Measurements from ENCODE around the gene BCL7C. TPM values are rescaled to one million over a fixed set of nuclear protein-coding genes. Genes with fewer than 3 reads are reported as not detected.

The BCL7C gene
- total and polyA plus RNA-seq, 2 of the 8 experiments (the other 6 are each of a cell fraction or from before 2014, with no cell fraction given), result 8.6 to 17.2 TPM

DNA sequence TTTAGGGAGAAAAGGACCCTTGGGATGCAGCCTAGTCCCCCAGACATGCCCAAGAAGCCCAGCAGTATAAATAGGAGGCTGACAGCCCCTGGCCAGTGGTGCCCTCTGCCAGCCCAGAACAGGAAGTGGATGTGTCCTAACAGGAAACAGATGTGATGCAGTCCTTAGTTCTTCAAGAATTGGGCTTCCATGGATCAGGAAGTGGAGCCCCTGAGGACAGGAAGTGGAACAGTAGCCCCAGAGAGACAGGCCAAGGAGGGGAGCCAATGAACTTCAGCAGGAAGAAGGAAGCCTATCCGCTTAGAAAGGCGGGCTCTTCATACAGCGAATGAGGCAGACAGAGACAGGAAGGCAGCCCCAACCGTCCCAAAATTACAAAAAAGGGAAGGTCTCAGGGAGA is 9.7 kb upstream of the BCL7C start:
- Histone ChIP-seq H3K56ac (replicated peaks; ENCODE audit: insufficient read length, low read depth, low read length) (no peak overlapping the region), H2BK15ac (ENCODE audit: low read length) (peak overlapping the region; percentile 95; the same call in 1 of the 2 replicates), H2BK20ac (ENCODE audit: low read length) (no peak overlapping the region), H2AFZ (ENCODE audit: low read length) (no peak overlapping the region), H3K4ac (replicated peaks; ENCODE audit: insufficient read length, low read depth, low read length) (no peak overlapping the region), H4K8ac (ENCODE audit: extremely low read depth, insufficient read depth, low read length) (no peak overlapping the region), H3K36me3 (ENCODE audit: control insufficient read depth in 2 of 4, insufficient read depth in 4 of 4, low read length in 3 of 4) (no peaks in the 10 kb centered on the region), H3K27me3 (replicated peaks in 1 of 4; ENCODE audit: control insufficient read depth in 3 of 4, extremely low read depth in 1 of 4, insufficient read depth in 3 of 4, low read length in 3 of 4) (peaks cover 0 to 19% (median 3%) of the 10 kb centered on the region in 4 experiments; a peak in 4 of 7 replicates), H3K4me3 (ENCODE audit: extremely low read depth in 1 of 4, insufficient read depth in 2 of 4, low read depth in 3 of 4, low read length in 4 of 4) (no peak overlapping the region), H3K9me3 (ENCODE audit: insufficient read depth in 2 of 2, low read depth in 1 of 2, low read length in 1 of 2) (no peaks in the 10 kb centered on the region), H3K18ac (ENCODE audit: extremely low read depth, low read length) (peak overlapping the region; percentile 32; the same call in 1 of the 2 replicates), H3K4me2 (ENCODE audit: insufficient read depth in 1 of 2, low read depth in 2 of 2, low read length in 2 of 2) (no peak overlapping the region), H4K20me1 (replicated peaks in 1 of 2; ENCODE audit: control insufficient read depth in 1 of 2, insufficient read depth in 2 of 2, low read length in 2 of 2) (no peaks in the 10 kb centered on the region), H3K79me1 (ENCODE audit: low read depth, low read length) (no peaks in the 10 kb centered on the region), H4K5ac (ENCODE audit: insufficient read length, low read depth, low read length) (no peak overlapping the region), H2AK5ac (ENCODE audit: low read depth, low read length) (no peak overlapping the region), H3K23me2 (ENCODE audit: low read depth, low read length) (peaks cover 4% of the 10 kb centered on the region; the same call in 1 of the 2 replicates), H3K23ac (ENCODE audit: insufficient read length) (no peak overlapping the region), H3K14ac (ENCODE audit: insufficient read length) (no peak overlapping the region), H2BK12ac (ENCODE audit: low read depth, low read length) (peak overlapping the region; percentile 43; the same call in 1 of the 2 replicates), H3K4me1 (replicated peaks in 1 of 4; ENCODE audit: control insufficient read depth in 3 of 4, insufficient read depth in 4 of 4, low read length in 3 of 4) (peaks cover 2 to 5% (median 4%) of the 10 kb centered on the region in 4 experiments; a peak in 5 of 7 replicates), H2BK5ac (ENCODE audit: low read depth, low read length) (no peak overlapping the region), H4K91ac (replicated peaks; ENCODE audit: insufficient read length, low read length) (no peak overlapping the region), H2BK120ac (replicated peaks; ENCODE audit: low read depth, low read length) (no peak overlapping the region), H3K79me2 (ENCODE audit: control insufficient read depth in 1 of 2, insufficient read depth in 2 of 2, low read length in 2 of 2) (no peaks in the 10 kb centered on the region), H3K27ac (ENCODE audit: low read depth, low read length) (no peak overlapping the region), H3K9ac (replicated peaks in 1 of 4; ENCODE audit: extremely low read depth in 1 of 4, low read depth in 3 of 4, low read length in 3 of 4) (no peak overlapping the region)
- WGBS, 2 experiments (ENCODE audit: extremely low coverage in 1 of 2, insufficient coverage in 1 of 2, insufficient read length in 1 of 2, insufficient replicate concordance in 2 of 2, low coverage in 1 of 2, low lambda C conversion rate in 2 of 2, missing lambda C conversion rate in 1 of 2), result 91% methylated on average over 4 of the region's 4 CpGs; no CpG with 5 or more reads in 1 of the 2 experiments
- ChIA-PET CTCF (ENCODE audit: partially characterized antibody) (interaction anchor here (2.6 to 6.4 kb wide), 3 partner anchors 8 to 58 kb away, joined by 11 to 69 read pairs (median 22); no protein-coding TSS in a partner anchor), POLR2A (ENCODE audit: partially characterized antibody) (interaction anchor here (2.7 kb wide), 1 partner anchor 28 kb away, joined by 23 read pairs; no protein-coding TSS in a partner anchor)
- FAIRE-seq (no peak), DNase-seq (ENCODE audit: low read depth in 1 of 2, low spot score in 2 of 2) (no peak)
- TF ChIP-seq CBX5 (IDR thresholded peaks at IDR 0.05; ENCODE audit: low read depth, low read length), result no peak
- no peak for TF ChIP-seq RAD21 (IDR thresholded peaks at IDR 0.05 in 1 of 2, conservative IDR thresholded peaks at IDR 0.05 in 1 of 2; ENCODE audit: low read depth in 2 of 2, low read length in 2 of 2)
- TF ChIP-seq BCL11A (IDR thresholded peaks at IDR 0.05; ENCODE audit: low read depth in 2 of 2, low read length in 2 of 2), result no peak
- TF ChIP-seq MAFK (IDR thresholded peaks at IDR 0.05; ENCODE audit: low read depth, low read length), result no peak
- no peak for TF ChIP-seq ASH2L (IDR thresholded peaks at IDR 0.05; ENCODE audit: low read length)
- no peak for TF ChIP-seq KDM1A (IDR thresholded peaks at IDR 0.05; ENCODE audit: borderline replicate concordance, low read length)
- no peak for TF ChIP-seq EP300 (IDR thresholded peaks at IDR 0.05; ENCODE audit: borderline replicate concordance in 1 of 2, low read depth in 2 of 2, low read length in 2 of 2)
- TF ChIP-seq SIN3A (conservative IDR thresholded peaks at IDR 0.05 in 1 of 2, IDR thresholded peaks at IDR 0.05 in 1 of 2; ENCODE audit: low read depth in 1 of 2, low read length in 2 of 2), result no peak
- TF ChIP-seq, protein P1, sequence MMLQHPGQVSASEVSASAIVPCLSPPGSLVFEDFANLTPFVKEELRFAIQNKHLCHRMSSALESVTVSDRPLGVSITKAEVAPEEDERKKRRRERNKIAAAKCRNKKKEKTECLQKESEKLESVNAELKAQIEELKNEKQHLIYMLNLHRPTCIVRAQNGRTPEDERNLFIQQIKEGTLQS (IDR thresholded peaks at IDR 0.05; ENCODE audit: insufficient read depth, low read depth, low read length), result no peak
- TF ChIP-seq, protein P2, sequence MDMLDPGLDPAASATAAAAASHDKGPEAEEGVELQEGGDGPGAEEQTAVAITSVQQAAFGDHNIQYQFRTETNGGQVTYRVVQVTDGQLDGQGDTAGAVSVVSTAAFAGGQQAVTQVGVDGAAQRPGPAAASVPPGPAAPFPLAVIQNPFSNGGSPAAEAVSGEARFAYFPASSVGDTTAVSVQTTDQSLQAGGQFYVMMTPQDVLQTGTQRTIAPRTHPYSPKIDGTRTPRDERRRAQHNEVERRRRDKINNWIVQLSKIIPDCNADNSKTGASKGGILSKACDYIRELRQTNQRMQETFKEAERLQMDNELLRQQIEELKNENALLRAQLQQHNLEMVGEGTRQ (IDR thresholded peaks at IDR 0.05; ENCODE audit: low read length), result no peak
- TF ChIP-seq TAF7 (optimal IDR thresholded peaks at IDR 0.05; ENCODE audit: borderline replicate concordance, low read depth, low read length), result no peak
